Rectal smooth muscle tissue (tissue), 1 donor: Measurements from ENCODE around the gene RHOF.

Source experiments
- H3K27ac ChIP-seq: one replicate; pipeline ENCODE4 v1.7.0; 2013; ENCODE audit warnings: low read depth, low read length, inconsistent platforms
- H3K27me3 ChIP-seq: one replicate; pipeline ENCODE4 v1.7.0; 2013; ENCODE audit warnings: low read length; ENCODE audit not compliant: control insufficient read depth, insufficient read depth
- H3K36me3 ChIP-seq: one replicate; pipeline ENCODE4 v1.7.0; 2013; ENCODE audit warnings: low read length; ENCODE audit not compliant: control insufficient read depth, insufficient read depth
- H3K4me1 ChIP-seq: one replicate; pipeline ENCODE4 v1.7.0; 2013; ENCODE audit warnings: low read length; ENCODE audit not compliant: control insufficient read depth, insufficient read depth
- H3K4me3 ChIP-seq: one replicate; pipeline ENCODE4 v1.7.0; 2013; ENCODE audit warnings: low read length
- H3K9ac ChIP-seq: one replicate; pipeline ENCODE4 v1.7.0; 2013; ENCODE audit warnings: low read length

RHOF gene

DNA sequence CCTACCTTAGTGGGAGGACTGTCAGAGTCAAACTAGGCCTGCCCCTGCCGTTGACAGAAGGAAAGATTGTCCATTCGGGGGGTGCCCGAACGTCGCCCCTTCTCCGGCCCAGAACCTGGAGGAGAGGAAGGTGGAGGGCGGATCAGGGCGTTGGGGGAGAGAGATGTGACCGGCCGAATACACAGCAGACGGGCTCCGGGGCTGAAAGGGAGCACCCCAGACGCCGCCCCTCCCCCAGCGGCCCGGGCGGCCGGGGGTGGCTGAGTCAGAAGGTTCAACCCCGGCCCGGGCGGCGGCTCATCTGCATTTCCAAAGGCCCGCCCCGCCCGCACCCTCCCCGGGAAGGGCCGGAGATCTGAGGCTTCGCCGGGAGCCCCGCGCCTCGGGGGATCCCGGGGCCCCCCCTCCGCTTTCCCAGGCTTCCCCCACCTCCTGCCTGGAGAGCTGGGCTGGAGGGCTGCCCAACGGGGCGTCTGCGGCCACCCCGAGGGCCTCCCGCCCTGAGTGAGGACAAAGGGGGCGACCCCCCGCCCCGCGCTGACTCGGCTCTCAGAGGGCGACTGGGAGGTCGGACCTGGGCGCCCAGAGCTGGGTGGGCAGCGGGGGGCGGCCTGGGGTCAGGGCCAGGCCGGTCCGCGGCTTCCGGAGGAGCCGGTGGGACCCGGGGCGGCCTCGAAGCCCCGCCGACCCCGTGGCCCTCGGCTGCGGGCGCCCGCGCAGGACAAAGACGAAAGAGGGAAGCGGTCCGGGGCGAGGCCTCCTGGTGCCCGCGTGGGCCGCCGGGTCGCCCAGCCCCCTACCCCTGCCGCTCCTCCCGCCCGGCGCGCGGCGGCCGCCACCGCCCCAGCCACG is 6.6 kb upstream of the RHOF start:
- H3K4me1 ChIP-seq = peaks cover 39% of the 10 kb centered on the region
- H3K27me3 ChIP-seq = no peaks in the 10 kb centered on the region
- H3K9ac ChIP-seq = peak overlapping the region; percentile 97
- H3K36me3 ChIP-seq = peaks cover 3% of the 10 kb centered on the region
- peak overlapping the region; percentile 98 for H3K27ac ChIP-seq
- H3K4me3 ChIP-seq = peak overlapping the region; percentile 92

DNA sequence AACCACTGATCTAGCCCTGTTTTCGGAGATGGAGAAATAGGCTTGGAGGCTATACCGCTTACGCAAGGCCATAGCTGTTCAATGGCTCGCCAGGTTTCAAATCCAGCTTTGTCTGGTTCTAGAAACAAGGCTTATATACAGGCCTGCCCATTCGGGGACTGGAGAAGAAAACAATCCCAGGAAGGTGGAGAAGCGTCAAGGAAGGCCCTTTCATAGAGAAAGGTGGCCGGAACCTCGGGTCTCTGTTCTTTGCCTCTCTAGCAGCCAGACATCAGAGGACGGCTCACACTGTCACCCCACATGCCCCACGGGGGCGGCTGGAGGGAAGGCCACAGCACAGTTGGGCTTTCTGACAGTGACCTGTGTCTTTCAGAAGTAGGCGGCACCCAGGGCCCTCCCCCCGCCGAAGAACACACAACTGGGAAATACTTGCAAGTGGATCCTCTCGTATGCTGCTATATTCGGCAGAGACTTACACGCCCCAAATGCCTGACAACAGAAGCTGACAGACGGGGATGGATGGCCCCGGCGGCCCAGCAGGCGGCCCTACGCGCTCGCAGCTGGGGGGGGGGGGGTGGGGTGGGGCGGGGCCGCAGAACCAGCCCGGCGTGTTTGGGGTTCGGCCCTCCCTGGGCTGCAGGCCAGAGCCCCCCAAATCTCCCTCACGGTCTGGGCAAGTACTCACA is 5.8 kb upstream of the RHOF start:
- Histone ChIP-seq H3K9ac (peak overlapping the region; percentile 45), H3K4me1 (peaks cover 45% of the 10 kb centered on the region), H3K4me3 (peak overlapping the region; percentile 92)

DNA sequence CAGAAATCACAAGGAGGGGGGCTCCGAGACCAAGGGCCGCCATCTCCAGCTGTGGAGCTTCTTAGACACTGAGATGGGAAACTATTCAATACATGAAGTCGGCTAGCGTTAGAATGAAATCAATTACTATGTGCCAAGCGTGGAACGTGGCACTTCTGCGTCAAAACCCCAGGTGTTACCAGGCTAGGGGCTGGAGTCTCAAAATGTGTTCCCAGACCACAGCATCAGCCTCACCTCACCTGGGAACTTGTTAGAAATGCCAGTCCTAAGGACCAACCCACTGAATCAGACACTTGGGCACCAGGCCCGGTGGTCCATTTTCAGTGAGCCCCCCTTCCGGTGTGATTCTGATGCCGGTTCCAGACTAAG is 5.3 kb upstream of the RHOF start:
- peak overlapping the region; percentile 92 for H3K4me3 ChIP-seq
- no peaks in the 10 kb centered on the region for H3K27me3 ChIP-seq
- H3K4me1 ChIP-seq = peaks cover 45% of the 10 kb centered on the region
- peaks cover 3% of the 10 kb centered on the region for H3K36me3 ChIP-seq
- H3K27ac ChIP-seq = peak overlapping the region; percentile 98
- peak overlapping the region; percentile 0 for H3K9ac ChIP-seq

More for the DNA sequence above, 5.8 kb upstream of the RHOF start:
- Histone ChIP-seq H3K36me3 (peaks cover 3% of the 10 kb centered on the region), H3K27me3 (no peaks in the 10 kb centered on the region), H3K27ac (peak overlapping the region; percentile 98)

DNA sequence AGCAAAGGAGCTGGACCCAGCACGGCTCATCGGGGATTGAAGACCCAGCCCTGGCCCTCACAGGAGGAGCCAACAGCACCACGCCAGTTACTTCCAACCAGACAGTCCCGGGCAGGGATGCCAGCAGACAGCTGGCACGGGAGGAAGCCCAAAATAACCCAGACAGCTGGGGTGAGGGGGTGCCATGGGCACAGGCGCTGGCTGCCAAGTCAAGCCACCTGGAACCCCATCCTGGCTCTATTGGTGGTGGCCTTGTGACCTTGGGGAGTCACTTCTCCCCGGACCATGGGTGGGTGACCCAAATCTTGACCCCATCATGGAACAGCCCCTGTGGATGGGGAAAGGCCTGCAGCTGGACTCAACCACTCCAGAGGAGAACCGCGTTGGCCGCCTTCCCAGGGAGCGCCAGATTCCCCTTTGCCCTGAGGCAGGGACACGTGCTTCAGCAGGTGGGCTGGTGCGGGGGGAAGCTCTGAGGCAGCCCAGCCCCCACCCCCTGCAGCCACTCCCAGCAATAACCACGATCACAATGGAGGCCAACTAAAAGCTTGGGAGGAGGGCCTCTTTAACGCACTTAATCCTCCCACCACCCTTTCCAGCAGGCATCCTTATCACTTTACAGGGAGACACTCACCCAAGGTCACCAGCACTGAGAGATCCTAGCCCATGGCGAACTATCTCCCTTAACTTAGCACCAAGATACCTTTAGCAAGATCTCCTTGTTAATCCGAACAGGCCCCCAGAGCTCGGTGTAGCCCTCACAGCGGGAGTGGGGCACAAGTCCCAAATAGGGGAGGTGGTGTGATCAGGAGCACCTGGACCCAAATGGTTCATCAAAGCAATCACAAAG is 4.7 kb upstream of the RHOF start:
- Histone ChIP-seq H3K4me3 (peak overlapping the region; percentile 92), H3K9ac (peak overlapping the region; percentile 0), H3K27ac (peak overlapping the region; percentile 98), H3K27me3 (no peaks in the 10 kb centered on the region), H3K4me1 (peaks cover 45% of the 10 kb centered on the region), H3K36me3 (peaks cover 3% of the 10 kb centered on the region)

DNA sequence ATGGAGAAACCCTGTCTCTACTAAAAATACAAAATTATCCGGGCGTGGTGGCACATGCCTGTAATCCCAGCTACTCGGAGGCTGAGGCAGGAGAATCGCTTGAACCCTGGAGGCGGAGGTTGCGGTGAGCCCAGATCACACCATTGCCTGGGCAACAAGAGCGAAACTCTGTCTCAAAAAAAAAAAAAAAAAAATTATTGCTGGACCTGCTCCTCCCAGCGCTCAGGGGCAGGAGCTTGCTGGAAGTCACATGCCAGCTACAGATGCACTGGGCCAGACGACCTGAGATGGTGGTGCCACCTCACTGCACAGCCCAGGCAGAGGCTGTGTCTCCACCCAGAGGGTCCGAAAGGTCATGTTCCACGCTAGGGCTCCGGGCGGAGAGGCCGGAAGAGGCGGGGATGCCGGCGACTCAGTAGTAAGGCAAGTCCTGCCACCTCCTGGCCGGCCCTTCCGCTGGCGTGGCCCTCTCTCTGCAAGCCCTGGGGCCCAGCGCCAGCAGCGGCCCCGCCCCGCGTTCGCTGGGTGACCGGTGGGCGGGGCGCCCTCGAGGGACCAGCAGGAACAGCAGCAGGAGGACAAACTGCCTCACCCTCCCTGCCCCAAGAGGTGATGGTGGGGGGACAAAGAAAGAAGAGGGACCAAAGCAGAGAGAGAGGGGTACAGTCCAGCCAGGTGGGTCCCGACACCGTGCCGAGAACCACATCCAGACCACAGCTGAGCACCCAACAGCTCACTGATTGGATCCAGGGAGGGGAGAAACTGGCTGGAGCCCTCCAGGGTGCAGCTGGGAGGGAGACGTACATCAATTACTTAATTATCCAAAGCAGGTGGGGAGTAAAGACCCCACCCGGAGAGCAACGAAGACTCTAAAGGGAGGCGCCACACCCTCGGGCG is 3.6 kb upstream of the RHOF start:
- peak overlapping the region; percentile 98 for H3K27ac ChIP-seq
- H3K4me1 ChIP-seq = peaks cover 45% of the 10 kb centered on the region
- H3K9ac ChIP-seq = no peak overlapping the region
- H3K36me3 ChIP-seq = peaks cover 3% of the 10 kb centered on the region
- peak overlapping the region; percentile 92 for H3K4me3 ChIP-seq
- no peaks in the 10 kb centered on the region for H3K27me3 ChIP-seq

DNA sequence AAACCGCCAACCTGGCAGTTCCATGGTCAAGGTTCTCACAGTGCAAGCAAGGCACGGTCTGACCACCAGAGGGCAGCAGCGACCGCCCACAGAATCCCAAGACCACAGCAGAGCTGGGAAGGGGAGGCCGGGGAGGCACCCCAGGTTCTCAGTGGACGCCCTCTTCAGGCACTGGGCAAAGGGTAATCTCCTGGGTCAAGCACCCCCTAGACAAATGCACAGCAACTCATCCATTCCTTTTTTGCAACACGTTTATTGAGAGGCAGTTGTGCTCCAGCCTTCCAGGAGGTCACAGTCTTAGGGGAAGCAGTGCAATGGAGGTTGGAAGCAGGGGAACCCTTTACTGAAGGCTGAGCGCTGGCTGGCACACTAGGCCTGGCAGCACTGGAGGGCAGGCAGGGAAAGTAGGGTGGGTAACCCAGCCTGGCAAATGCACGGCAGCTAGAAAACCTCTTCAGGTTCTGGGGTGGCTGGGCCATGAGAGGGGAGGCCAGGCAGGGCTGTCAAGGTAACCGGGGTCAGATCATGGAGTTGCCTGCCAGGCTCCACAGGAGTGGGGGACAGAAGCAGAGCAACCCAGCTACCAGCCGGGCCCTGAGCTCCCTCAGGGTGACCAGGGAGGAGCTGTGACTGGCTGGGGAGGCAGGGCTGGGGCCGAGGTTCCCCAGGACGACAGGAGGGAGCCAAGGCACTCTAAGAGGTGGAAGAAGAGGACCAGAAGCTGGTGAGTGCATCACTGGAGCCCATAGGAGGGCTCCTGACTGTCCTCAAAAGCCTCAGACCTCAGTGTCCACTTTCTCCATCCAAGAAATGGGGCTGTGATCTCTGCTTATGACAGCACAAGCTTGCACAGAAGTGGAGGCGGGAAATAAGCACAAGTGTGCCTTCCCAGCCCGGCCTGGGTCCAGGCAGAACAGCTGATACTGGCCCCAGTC is 1.8 kb upstream of the RHOF start:
- Histone ChIP-seq H3K27me3 (no peaks in the 10 kb centered on the region), H3K4me1 (peaks cover 42% of the 10 kb centered on the region), H3K4me3 (peak overlapping the region; percentile 3), H3K9ac (no peak overlapping the region), H3K27ac (peak overlapping the region; percentile 27), H3K36me3 (peaks cover 5% of the 10 kb centered on the region)

DNA sequence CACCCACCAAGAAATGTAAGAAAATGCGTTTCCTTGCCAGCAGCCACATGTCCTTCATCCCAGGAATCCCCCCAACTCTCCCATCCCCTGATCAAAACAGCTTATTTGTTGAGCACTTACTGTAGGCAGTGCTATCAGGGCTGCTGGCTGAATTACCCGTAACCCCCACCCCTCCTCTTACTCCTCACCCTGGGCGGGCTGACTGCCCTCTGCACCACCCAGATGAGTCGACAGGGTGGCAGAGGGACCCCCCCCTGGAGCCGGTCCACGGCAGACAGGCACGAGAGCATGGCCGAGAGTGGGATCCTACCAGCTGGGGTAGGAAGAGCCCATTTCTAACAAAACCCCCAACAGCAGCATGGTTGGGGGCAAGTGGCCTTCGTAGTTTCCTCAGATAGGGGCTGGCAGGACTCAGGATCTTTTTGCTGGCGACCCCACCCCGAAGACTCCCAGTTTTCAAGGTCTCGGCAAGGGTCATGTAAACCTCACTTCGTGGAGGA is 1.1 kb upstream of the RHOF start:
- Histone ChIP-seq H3K4me1 (peaks cover 42% of the 10 kb centered on the region), H3K27ac (peak overlapping the region; percentile 54), H3K9ac (peak overlapping the region; percentile 19), H3K4me3 (peak overlapping the region; percentile 3), H3K36me3 (peaks cover 5% of the 10 kb centered on the region), H3K27me3 (no peaks in the 10 kb centered on the region)

DNA sequence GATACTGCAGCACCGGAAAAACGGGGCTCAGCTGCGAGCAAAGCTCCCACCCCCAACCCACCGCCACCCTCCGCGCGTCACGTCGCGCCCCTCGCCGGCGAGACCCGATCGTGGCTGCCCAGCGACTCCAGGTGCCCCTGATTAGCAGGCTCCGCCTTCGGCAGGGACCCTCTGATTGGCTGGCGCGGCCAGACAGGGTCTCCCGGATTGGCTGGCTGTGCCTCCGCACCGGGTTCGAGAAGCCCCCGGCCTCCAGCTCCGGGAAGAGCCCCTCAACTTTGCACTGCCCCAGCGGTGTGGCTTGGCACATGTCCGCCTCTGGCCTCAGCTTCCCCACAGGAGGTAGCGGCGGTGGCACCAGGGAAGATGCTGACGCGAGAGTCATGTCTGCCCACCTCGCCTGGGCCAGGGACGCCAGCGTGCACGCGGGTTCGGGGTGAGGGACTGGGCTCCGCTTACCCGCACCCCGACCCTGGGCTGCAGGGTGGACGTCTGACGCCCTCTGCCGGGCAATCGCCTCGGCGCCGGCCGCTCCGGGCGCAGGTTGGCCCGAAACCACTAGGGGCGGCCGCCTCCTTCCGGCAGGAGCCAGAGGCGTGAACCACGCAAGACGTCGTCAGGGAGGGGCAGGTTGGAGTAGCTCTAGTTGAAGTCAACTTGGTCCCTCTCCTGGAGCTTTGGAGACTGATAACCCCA is 498 bp upstream of the RHOF start:
- Histone ChIP-seq H3K36me3 (peaks cover 5% of the 10 kb centered on the region), H3K27me3 (no peaks in the 10 kb centered on the region), H3K4me3 (peak overlapping the region; percentile 51), H3K9ac (peak overlapping the region; percentile 6), H3K4me1 (peaks cover 38% of the 10 kb centered on the region), H3K27ac (peak overlapping the region; percentile 54)

DNA sequence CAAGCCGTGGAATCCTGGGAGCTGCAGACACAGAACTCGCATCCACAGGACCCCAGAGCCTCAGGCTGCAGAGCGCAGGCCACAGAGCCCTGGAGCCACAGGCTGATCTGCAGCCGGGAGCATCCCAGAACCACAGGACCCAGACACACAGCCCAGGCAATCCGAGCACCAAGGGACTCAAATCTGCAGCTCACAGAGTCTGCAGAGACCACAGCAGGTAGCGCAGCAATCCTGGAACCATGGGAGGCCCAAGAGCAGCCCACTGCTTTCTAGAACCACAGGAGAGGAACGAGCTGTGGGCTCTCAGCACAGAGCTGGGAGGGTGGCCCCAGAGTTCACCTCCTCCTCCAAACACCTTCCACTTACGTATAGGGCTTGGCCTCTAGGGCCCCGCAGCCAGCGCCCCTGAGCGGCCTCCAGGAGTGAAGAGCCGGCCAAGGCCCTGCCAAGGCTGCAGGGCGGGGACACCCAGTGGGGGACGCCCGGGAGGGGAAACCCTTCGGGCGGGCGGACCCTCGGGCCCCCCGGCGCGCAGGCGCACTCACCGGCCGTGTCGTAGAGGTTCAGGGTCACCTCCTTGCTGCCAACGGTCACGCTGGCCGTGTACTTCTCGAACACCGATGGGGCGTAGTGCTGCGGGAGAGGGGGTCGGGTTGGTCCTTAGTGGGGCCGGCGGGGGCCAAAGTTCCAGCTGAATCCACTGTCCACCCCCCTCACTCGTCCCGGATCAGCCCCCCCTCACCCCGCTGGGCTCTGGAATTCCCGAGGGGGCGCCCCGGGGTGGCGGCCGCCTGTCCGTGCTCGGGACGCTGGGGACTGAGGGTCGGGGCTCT is 665 bp downstream of the RHOF start:
- peak overlapping the region; percentile 39 for H3K9ac ChIP-seq
- H3K27ac ChIP-seq = peak overlapping the region; percentile 31
- H3K27me3 ChIP-seq = no peaks in the 10 kb centered on the region
- H3K4me3 ChIP-seq = peak overlapping the region; percentile 51
- peaks cover 5% of the 10 kb centered on the region for H3K36me3 ChIP-seq
- H3K4me1 ChIP-seq = peaks cover 27% of the 10 kb centered on the region
